Esophagus squamous epithelium (tissue), 4 donors: ENCODE data around the gene TMEM207.

Experiments used
- POLR2A ChIP-seq, 4 donors: fragments of 450-650 bp; IDR thresholded peaks; one replicate each; pipeline ENCODE4 v1.6.1; 2017; ENCODE audit warnings: antibody characterized with exemption in 4 of 4, mild to moderate bottlenecking in 4 of 4, moderate library complexity in 3 of 4
- TF ChIP-seq, protein P1 (sequence below), 6 experiments: fragments of 450-650 bp in 4 of 6; fragments of 200-600 bp in 2 of 6; sonication (generic) in 2 of 6; IDR thresholded peaks; one replicate each; pipeline ENCODE4 v1.5.1; 2016 to 2019; ENCODE audit warnings: antibody characterized with exemption in 6 of 6, mild to moderate bottlenecking in 4 of 6, moderate library complexity in 4 of 6

DNA sequence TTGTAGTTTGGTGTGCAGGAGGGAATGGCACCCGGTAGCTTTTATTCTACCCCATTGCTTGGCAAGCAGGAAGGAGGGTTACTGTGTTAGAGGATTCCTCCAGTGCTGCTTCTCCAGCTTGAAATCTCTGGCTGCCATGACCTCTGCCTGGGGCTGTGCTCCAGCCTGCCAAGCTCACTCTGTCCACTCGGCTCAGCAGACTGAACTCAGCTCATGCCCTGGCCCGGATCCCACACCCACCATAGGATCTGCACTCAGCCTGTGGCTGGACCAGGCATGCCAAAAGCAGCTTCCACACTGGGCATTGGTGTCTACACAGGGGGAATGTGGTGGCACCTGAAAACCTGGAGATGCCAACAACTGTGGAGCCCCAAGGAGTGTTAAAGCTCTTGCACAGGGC lies 35.4 kb downstream of the TMEM207 start:
- TF ChIP-seq, protein P1, sequence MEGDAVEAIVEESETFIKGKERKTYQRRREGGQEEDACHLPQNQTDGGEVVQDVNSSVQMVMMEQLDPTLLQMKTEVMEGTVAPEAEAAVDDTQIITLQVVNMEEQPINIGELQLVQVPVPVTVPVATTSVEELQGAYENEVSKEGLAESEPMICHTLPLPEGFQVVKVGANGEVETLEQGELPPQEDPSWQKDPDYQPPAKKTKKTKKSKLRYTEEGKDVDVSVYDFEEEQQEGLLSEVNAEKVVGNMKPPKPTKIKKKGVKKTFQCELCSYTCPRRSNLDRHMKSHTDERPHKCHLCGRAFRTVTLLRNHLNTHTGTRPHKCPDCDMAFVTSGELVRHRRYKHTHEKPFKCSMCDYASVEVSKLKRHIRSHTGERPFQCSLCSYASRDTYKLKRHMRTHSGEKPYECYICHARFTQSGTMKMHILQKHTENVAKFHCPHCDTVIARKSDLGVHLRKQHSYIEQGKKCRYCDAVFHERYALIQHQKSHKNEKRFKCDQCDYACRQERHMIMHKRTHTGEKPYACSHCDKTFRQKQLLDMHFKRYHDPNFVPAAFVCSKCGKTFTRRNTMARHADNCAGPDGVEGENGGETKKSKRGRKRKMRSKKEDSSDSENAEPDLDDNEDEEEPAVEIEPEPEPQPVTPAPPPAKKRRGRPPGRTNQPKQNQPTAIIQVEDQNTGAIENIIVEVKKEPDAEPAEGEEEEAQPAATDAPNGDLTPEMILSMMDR (IDR thresholded peaks at IDR 0.05): no peak
- no peak for TF ChIP-seq POLR2A (IDR thresholded peaks at IDR 0.05)
